HG03159 (cell line): Measurements from ENCODE around the gene FBF1.

Source experiments
- ATAC-seq: cut with Tn5 transposase; IDR thresholded peaks from one replicate; pipeline ENCODE4 v1.9.1; 2021; ENCODE audit warnings: mild to moderate bottlenecking, moderate library complexity; ENCODE audit not compliant: unreplicated experiment

The FBF1 gene

GRCh38 chr17:75959051-75959838 lies 18.4 kb upstream of the FBF1 start:
- no peak for ATAC-seq

- ATAC-seq = no peak
Measured at GRCh38 chr17:75950855-75951554, 10.2 kb upstream of the FBF1 start.

- no peak for ATAC-seq
Measured at GRCh38 chr17:75950421-75950820, 9.6 kb upstream of the FBF1 start.

- ATAC-seq = no peak
Measured at GRCh38 chr17:75945211-75945610, 4.4 kb upstream of the FBF1 start.

- no peak for ATAC-seq
Measured at GRCh38 chr17:75943491-75943890, 2.6 kb upstream of the FBF1 start.

- ATAC-seq = no peak
Measured at GRCh38 chr17:75942473-75942872, 1.6 kb upstream of the FBF1 start.

GRCh38 chr17:75941442-75941819 lies 589 bp upstream of the FBF1 start:
- no peak for ATAC-seq

- ATAC-seq = no peak
Measured at GRCh38 chr17:75937652-75938051, 3.2 kb downstream of the FBF1 start.

- no peak for ATAC-seq
Measured at GRCh38 chr17:75933808-75934207, 7.0 kb downstream of the FBF1 start.

GRCh38 chr17:75932852-75933251 lies 8.0 kb downstream of the FBF1 start:
- no peak for ATAC-seq

- no peak for ATAC-seq
Measured at GRCh38 chr17:75931062-75931461, 9.8 kb downstream of the FBF1 start.

GRCh38 chr17:75927286-75927922 lies 13.4 kb downstream of the FBF1 start:
- ATAC-seq = no peak

- no peak for ATAC-seq
Measured at GRCh38 chr17:75926456-75926855, 14.4 kb downstream of the FBF1 start.

- no peak for ATAC-seq
Measured at GRCh38 chr17:75925912-75926311, 14.9 kb downstream of the FBF1 start.

GRCh38 chr17:75925103-75925502 lies 15.7 kb downstream of the FBF1 start:
- no peak for ATAC-seq

- ATAC-seq = no peak
Measured at GRCh38 chr17:75922963-75923874, 17.6 kb downstream of the FBF1 start.

- ATAC-seq = no peak
Measured at GRCh38 chr17:75922173-75922961, 18.5 kb downstream of the FBF1 start.

- no peak for ATAC-seq
Measured at GRCh38 chr17:75921596-75921995, 19.2 kb downstream of the FBF1 start.

GRCh38 chr17:75920045-75920560 lies 20.7 kb downstream of the FBF1 start:
- ATAC-seq = no peak

GRCh38 chr17:75919611-75920010 lies 21.2 kb downstream of the FBF1 start:
- ATAC-seq = no peak
